ENCODE measurements around the gene PTPRQ.
"Not testable (repeated sequence)": the region's sequence is repeated elsewhere in the genome, so short reads cannot be mapped to it uniquely, and the experiment has no call there.

The PTPRQ gene

DNA sequence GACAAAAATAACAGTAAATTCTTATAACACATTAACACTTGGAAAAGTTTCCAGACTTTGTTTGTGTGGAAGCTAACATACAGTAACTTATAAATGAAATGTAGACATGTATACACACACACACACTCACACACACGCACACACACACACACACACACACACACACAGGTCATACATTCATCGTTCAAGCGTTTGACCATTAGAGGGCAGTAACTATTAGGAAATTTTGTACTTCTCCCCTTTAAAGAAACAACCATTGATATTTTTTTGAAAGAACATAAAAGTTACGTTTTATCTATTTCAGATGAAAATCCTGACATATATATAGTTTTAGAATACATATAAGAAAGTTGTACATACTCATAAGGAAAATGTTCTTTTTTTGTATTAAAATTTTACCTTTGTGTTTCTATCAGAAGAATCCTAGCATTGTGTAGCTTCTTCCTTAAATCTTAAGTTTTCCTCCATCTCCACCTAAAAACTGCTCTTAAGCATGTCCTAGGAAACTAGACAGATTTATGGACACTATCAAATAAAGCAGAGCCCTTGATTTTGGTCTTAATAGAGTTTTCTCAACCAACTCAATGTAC, 29.0 kb downstream of the PTPRQ start:
- peak; percentile 53 to 58 for DNase-seq (ENCODE audit: low read depth in 2 of 2)

DNA sequence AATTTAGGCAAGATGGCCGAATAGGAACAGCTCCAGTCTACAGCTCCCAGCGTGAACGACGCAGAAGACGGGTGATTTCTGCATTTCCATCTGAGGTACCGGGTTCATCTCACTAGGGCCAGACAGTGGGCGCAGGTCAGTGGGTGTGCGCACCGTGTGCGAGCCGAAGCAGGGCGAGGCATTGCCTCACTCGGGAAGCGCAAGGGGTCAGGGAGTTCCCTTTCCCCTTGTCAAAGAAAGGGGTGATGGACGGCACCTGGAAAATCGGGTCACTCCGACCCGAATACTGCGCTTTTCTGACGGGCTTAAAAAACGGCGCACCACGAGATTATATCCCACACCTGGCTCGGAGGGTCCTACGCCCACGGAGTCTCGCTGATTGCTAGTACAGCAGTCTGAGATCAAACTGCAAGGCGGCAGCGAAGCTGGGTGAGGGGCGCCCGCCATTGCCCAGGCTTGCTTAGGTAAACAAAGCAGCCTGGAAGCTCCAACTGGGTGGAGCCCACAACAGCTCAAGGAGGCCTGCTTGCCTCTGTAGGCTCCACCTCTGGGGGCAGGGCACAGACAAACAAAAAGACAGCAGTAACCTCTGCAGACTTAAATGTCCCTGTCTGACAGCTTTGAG, 33.6 kb downstream of the PTPRQ start:
- DNase-seq (ENCODE audit: low read depth in 2 of 2): not testable (repeated sequence)

GRCh38 chr12:80484746-80485145, 40.7 kb downstream of the PTPRQ start:
- no peak for DNase-seq (ENCODE audit: low read depth in 2 of 2)

DNA sequence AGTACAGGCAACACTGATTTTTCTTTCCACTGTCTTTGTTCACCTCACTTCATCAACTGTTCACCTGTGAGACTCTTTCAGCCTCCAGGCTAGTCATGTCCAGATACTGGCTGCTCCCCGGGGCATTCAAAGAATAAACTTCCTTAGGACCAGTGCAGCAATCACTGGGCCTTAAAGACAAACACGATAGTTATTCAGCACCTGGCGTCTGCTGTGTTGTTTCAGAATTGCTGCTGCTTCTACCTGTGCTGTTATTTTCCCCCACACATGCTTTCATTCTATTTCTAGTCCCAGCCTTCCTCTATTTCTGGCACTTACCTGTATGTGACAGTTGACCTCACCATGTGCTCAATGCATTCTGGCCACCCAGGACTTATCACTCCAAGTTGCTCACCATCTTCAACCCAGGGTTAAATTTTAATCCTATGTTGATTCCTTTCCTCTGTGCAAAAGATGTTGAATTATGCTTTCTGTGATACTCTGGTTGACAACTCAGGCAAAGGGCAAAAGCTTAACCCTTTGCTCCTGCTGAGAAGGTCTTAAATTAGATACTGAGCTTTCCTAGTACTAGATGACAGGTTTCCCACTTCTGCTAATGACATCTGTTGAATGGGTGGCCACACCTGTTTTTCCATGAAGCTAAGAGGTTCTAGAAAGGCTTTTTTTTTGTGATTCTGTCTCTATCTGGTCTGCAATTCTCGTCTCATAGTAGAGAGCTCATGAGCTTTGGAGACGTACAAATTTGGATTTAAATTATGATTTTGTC, 41.4 kb downstream of the PTPRQ start:
- DNase-seq (ENCODE audit: low read depth in 2 of 2): no peak

DNA sequence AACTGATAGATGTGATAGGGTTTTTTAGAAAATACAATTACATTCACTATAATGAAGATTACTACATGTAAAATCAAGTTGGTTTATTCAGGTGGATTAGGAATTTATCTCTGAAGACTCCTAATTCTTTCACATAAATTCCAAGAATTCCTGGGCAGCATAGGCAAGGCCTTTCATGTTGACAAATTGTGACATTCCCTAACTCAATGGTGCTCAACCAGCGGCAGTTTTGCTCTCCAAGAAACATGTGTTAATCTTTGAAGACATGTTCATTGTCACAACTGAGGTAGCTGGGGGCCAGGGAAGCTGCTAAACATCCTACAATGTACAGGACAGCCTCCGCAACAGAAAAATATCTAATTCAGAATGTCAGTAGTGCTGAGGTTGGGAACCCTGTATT, 46.3 kb downstream of the PTPRQ start:
- no peak for DNase-seq (ENCODE audit: low read depth in 2 of 2)

- no peak for DNase-seq (ENCODE audit: low read depth in 2 of 2)
Observed at GRCh38 chr12:80491166-80491565, 47.1 kb downstream of the PTPRQ start.

DNA sequence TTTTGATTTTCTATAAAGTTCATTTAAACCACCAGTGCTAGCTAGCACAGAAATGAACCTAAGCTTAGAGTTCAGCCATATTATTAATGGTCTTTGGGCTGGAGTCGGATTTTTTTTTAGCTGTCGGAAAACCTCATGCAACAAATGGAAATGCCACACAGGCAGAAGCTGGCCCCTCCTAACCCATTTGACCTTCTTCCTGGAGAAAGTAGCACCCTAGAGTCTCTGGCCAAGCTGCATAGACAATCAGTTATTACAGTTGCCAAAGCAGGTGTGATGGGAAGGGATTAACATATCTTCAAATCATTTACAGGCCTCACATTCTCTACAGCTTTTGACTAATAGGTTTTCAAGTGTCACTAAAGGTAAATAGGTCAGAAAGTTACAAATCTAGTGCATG, 49.4 kb downstream of the PTPRQ start:
- no peak for DNase-seq (ENCODE audit: low read depth in 2 of 2)

DNA sequence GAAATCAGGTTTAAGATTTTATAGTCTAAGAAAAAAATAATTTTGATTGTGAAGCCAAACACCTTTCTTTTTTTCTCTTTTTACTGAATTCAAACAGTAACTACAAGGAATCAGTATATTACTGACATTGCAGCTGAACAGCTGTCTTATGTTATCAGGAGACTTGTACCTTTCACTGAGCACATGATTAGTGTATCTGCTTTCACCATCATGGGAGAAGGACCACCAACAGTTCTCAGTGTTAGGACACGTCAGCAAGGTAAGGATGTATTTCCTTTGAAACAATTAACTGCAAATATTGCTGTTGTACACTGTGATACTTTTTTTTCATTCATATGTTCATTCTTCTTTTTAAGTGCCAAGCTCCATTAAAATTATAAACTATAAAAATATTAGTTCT, 50.8 kb downstream of the PTPRQ start:
- DNase-seq (ENCODE audit: low read depth in 2 of 2): no peak

DNA sequence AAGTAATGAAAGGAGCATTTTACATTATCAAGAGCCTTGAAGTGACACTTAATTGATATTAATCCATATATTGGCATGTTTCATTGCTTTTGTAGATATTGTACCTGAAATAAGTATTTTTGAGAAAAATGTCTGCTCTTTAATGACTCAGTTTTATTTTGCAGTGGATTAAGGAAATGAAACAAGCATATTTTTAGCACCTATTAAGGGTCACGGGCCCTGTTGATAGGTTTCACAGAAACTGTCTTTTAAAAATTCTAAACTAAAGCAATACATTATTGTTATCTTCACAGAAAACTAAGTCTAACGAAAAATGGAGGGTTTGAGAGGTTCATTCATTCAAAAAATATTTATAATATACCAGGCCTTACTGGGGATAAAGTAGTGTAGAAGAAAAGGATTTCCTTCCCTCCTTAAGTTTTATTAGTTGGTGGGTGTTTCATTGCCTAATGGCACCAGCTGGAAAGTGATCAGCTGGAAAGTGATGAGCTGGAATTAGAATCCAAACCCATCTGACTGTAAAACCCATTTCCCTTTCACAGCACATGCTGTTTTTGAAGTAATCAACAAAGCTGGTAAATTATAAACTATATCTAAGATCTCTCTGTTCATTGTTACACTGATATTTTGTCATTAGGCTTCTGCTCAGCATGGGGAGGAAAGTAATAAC, 54.2 kb downstream of the PTPRQ start:
- DNase-seq (ENCODE audit: low read depth in 2 of 2): no peak

DNA sequence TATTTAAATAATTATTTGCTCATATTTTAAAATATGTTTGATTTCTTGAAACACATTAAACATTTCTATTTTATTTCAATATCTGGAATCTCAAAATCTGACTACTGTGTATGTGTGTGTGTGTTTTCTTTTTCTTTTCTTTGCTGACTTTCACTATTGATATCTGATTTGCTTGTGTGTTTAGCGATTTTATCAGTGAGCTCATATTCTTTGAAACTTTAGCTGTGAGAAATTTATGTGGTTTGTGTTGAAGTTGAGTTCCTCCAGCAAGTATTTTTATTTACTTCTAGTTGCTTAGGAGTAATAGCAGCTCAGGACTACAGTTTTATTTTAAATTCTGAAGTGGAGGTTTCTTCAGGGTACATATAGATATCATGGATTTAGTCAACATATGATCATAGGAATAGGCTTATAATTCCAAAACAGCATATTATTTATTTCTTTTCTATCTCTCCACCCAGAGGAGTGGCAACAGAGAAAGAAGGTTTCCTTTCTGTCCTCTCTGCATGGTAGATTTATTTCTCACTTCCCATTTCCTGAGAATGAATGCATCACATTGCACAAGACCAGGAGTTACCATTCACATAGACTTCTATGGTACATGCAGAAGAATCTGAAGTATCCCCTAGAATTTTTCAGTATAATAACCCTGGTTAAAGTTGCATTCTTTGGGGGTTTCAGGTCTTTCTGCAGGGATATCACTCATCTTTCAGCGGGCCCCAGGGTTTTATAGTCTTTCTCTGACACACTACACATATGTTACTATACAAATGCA, 60.5 kb downstream of the PTPRQ start:
- peak; percentile 23 for DNase-seq (ENCODE audit: low read depth in 2 of 2)

DNA sequence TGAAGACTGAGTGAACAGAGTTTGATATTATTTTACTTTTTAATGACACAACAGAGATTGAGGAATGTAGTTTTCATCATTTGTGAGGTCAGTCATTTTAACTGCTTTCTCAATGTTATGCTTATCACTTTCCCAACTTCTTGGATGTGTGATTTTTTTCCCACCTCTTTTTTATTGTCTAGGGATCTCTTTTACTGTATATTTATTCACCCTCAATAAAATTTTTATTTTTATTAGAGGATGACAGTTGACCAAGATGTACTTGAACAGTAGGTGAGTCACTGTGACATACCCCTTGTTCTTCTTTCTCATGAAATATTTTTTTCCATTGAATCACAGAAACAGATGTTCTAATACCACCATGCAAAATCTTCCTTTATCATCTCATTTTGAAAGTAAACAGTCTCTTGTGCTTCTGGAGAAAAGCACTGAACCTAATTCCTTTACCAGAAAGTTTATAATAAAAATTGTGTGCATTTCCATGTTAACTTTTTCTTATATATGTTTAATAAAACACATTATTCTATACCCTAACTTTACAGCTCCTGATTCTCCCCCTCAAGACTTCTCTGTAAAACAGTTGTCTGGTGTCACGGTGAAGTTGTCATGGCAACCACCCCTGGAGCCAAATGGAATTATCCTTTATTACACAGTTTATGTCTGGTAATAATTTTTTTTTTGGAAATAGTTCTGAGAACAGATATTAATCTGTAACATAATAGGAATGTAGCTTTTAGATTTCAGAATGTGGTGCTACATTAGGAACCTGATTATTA, 65.9 kb downstream of the PTPRQ start:
- peak; percentile 40 to 50 for DNase-seq (ENCODE audit: low read depth in 2 of 2)

- DNase-seq (ENCODE audit: low read depth in 2 of 2): no peak
Observed at GRCh38 chr12:80512781-80513180, 68.7 kb downstream of the PTPRQ start.

DNA sequence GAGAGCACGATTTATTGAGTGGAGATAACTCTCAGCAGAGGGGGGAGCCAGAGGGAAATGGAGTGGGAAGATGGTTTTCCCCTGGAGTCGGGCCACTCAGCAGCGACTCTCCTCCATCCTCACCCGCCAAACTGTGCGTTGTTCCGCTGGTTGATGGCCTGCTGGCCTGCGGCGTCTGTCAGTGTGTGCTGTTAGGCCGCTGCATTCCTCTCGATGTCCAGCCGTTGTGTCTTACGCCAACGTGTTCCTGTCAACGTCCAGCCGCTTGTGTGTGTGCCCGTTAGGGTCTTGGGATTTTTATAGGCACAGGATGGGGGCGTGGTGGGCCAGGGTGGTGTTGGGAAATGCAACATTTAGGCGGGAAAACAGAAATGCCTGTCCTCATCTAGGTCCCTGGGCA, 69.2 kb downstream of the PTPRQ start:
- DNase-seq (ENCODE audit: low read depth in 2 of 2): no peak

DNA sequence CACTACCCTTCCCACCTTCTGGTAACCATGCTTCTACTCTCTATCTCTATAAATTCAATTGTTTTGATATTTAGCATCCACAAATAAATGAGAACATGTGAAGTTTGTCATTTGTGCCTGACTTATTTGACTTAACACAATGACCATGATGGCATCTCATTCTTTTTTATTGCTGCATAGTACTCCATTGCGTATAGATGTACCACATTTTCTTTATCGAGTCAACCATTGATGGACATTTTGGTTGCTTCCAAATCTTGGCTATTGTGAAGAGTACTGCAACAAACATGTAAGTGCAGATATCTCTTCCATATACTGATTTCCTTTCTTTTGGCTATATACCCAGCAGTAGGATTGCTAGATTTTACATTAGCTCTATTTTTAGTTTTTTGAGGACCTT, 73.6 kb downstream of the PTPRQ start:
- no peak for DNase-seq (ENCODE audit: low read depth in 2 of 2)

DNA sequence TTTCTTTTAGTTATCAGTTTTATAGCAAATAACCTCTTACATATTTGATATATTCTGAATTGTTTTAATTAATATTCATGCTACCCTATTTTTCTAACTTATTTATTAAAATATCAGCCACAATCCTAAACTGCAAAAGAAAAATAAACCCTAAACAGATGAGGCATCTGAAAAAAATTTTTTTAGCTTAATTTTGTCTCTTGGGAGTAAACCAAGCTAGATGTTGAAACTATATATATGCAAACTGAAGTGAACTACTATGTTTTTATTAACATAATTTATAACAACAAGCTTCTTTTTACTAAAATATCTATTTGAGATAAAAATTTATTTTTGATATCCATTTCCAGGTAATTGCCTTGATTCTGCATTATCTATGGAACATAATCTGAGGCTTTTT, 87.6 kb downstream of the PTPRQ start:
- no peak for DNase-seq (ENCODE audit: low read depth in 2 of 2)

DNA sequence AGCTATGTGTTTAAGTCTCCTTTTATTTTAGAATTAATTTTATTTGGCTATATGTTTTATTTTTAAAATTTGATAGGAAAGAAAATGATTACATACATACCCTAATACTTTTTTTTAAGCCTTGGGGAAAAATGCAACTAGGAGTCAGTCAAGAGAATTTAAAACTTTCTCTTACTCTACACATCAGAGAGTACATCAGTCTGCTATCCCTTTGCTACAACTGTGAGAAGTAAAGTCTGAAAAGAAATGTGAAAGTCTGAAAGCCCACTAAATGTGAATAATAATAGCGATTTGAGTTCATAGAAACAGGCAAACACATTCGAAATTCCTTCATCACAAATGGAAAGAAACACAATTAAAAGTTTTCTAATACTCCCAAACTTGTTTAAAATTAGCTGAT, 95.0 kb downstream of the PTPRQ start:
- DNase-seq (ENCODE audit: low read depth in 2 of 2): no peak

DNA sequence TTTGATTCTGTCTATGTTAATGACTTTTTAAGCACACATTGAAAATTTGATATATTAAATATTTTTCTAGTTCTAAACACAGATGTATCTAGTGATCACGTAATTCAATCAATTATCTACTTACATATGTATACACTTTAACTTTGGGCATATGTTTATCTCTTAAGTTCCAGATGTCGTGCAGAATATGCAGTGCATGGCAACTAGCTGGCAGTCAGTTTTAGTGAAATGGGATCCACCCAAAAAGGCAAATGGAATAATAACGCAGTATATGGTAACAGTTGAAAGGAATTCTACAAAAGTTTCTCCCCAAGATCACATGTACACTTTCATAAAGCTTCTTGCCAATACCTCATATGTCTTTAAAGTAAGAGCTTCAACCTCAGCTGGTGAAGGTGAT, 105.3 kb downstream of the PTPRQ start:
- DNase-seq (ENCODE audit: low read depth in 2 of 2): no peak

DNA sequence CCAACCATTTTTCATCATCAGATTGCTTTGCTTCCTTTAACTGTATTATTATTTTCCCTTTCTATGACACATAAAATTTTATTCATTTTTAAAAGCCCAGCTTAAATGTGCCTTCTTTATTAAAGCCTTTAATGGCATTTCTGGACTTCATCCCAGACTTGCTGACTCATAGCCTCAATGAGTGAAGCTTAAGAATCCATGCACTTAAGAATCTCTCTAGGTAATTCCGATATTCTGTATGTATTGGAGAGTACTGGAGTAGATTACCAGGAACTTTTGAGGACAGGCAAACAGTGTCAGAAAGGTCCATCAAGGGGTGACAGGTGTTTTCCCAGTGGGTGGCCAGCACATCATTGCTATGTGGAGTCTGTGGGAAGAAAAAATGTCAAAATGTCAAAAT, 107.9 kb downstream of the PTPRQ start:
- DNase-seq (ENCODE audit: low read depth in 2 of 2): peak; percentile 97 to 98

DNA sequence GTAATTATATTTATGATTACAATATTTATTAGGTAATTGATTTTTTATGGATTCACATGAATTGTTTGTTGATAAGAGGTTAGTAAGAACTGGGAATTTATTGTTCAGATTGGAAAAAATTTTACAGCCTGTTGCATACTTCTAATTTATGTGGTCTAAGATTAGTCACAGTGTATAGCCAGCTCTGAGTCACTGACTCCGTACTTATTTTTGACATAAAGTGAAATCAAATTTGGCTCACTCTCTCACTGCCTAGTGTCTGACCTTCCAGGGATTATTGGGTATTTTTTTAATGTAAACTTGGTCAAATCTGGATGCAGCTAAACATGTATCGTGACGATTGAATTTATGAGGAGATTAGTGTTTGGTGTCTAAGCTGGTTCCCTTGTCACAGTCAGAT, 109.3 kb downstream of the PTPRQ start:
- DNase-seq (ENCODE audit: low read depth in 2 of 2): peak; percentile 78

DNA sequence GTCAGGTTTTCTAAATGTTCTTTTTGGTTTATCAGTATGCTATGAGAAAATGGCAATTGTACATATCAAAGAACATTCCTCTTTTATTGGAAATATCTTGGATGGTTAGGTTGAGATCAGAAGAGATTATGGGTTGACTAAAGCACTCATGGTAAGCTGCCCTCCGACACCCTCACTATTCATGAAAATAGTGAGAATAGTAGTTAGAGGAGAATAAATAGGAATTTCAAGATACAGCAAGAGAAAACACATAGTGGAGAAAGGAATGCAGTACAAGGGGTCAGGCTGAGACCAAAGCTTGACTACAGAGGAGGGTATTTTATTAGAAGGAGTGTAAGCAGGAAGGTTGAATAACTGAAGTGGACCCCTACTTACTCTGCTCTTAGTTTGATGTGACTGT, 112.5 kb downstream of the PTPRQ start:
- no peak for DNase-seq (ENCODE audit: low read depth in 2 of 2)

DNA sequence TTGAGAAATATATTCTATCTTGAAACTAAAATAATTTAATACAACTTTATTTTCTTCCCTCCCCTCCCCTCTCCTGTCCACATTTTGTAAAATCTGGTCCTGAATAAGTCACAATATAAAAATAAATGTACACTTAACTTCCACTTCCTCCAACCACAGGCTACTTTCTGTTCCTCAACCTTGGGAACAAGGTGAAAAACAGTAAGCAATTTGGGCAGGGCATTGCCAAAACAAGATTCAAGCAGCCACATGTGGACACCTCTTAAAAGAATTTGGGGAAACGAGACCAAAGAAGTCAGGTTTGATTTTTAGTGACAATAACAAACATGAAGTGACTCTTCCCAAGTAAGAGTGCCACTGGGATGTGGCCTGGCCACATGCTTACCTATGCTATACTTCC, 115.7 kb downstream of the PTPRQ start:
- no peak for DNase-seq (ENCODE audit: low read depth in 2 of 2)
